Progenitor cell of endocrine pancreas (in vitro differentiated cells): ENCODE measurements around the gene ZNF184. TPM values are rescaled to one million over a fixed set of nuclear protein-coding genes. Genes with fewer than 3 reads are reported as not detected.

ENCODE experiments used
- DNase-seq: peaks from one replicate; pipeline ENCODE4 v3.0.0; 2021; ENCODE audit warnings: low spot score; ENCODE audit not compliant: unreplicated experiment
- H3K27ac Mint-ChIP-seq: 2 replicates; pipeline ENCODE4 v1.8.0; 2021; ENCODE audit warnings: mild to moderate bottlenecking, moderate library complexity, mixed read lengths
- H3K27me3 Mint-ChIP-seq: 2 replicates; pipeline ENCODE4 v1.8.0; 2021; ENCODE audit warnings: mixed read lengths
- H3K36me3 Mint-ChIP-seq: 2 replicates; pipeline ENCODE4 v1.8.0; 2022; ENCODE audit warnings: mixed read lengths; ENCODE audit not compliant: insufficient read depth
- H3K4me1 Mint-ChIP-seq: 2 replicates; pipeline ENCODE4 v1.8.0; 2021; ENCODE audit warnings: low read depth, mixed read lengths
- H3K4me3 Mint-ChIP-seq: 2 replicates; pipeline ENCODE4 v1.8.0; 2021; ENCODE audit warnings: low read depth, mild to moderate bottlenecking, moderate library complexity, mixed read lengths
- H3K9me3 Mint-ChIP-seq: 2 replicates; pipeline ENCODE4 v1.8.0; 2021; ENCODE audit warnings: low read depth, mixed read lengths
- CTCF ChIP-seq: fragments of 200-600 bp; sonication (generic); IDR thresholded peaks from one replicate; pipeline ENCODE4 v1.5.0; 2021; ENCODE audit warnings: antibody characterized with exemption, mild to moderate bottlenecking; ENCODE audit not compliant: unreplicated experiment
- total RNA-seq: library from RNA; stranded (reverse); gene quantifications from 2 replicates; pipeline ENCODE4 v1.2.1, GENCODE V29; 2021

Gene ZNF184
- total RNA-seq, 1 donor from 2014 or later = 18.5 TPM

- H3K27me3 Mint-ChIP-seq = peaks cover 3% of the 10 kb centered on the region
- peaks cover 30% of the 10 kb centered on the region for H3K36me3 Mint-ChIP-seq
- peak overlapping the region; percentile 84 for H3K4me3 Mint-ChIP-seq
- H3K9me3 Mint-ChIP-seq = peaks cover 4% of the 10 kb centered on the region
- no peak for DNase-seq
- no peak for TF ChIP-seq CTCF
- peak overlapping the region; percentile 99 for H3K27ac Mint-ChIP-seq
- H3K4me1 Mint-ChIP-seq = peaks cover 24% of the 10 kb centered on the region
Observed at GRCh38 chr6:27472182-27472616, 706 bp downstream of the ZNF184 start.

GRCh38 chr6:27471365-27472115 lies 1.4 kb downstream of the ZNF184 start:
- Mint-ChIP-seq H3K4me1 (peaks cover 24% of the 10 kb centered on the region), H3K27ac (peak overlapping the region; percentile 99), H3K4me3 (peak overlapping the region; percentile 84), H3K36me3 (peaks cover 36% of the 10 kb centered on the region), H3K27me3 (no peaks in the 10 kb centered on the region), H3K9me3 (peaks cover 10% of the 10 kb centered on the region)
- DNase-seq = no peak
- no peak for TF ChIP-seq CTCF

GRCh38 chr6:27470023-27470422 lies 2.9 kb downstream of the ZNF184 start:
- DNase-seq = no peak
- no peaks in the 10 kb centered on the region for H3K27me3 Mint-ChIP-seq
- peaks cover 24% of the 10 kb centered on the region for H3K4me1 Mint-ChIP-seq
- no peak for TF ChIP-seq CTCF
- H3K27ac Mint-ChIP-seq = no peak overlapping the region
- H3K36me3 Mint-ChIP-seq = peaks cover 46% of the 10 kb centered on the region
- peaks cover 16% of the 10 kb centered on the region for H3K9me3 Mint-ChIP-seq
- peak overlapping the region; percentile 43 for H3K4me3 Mint-ChIP-seq

GRCh38 chr6:27468334-27468733 lies 4.6 kb downstream of the ZNF184 start:
- Mint-ChIP-seq H3K4me1 (peaks cover 24% of the 10 kb centered on the region), H3K36me3 (peaks cover 62% of the 10 kb centered on the region), H3K9me3 (peaks cover 26% of the 10 kb centered on the region), H3K27ac (peak overlapping the region; percentile 53), H3K4me3 (no peak overlapping the region), H3K27me3 (no peaks in the 10 kb centered on the region)
- TF ChIP-seq CTCF = no peak
- no peak for DNase-seq

- H3K4me3 Mint-ChIP-seq = no peak overlapping the region
- no peak for TF ChIP-seq CTCF
- H3K4me1 Mint-ChIP-seq = no peaks in the 10 kb centered on the region
- peak overlapping the region; percentile 80 for H3K27ac Mint-ChIP-seq
- H3K36me3 Mint-ChIP-seq = peaks cover 92% of the 10 kb centered on the region
- peaks cover 85% of the 10 kb centered on the region for H3K9me3 Mint-ChIP-seq
- no peak for DNase-seq
- H3K27me3 Mint-ChIP-seq = no peaks in the 10 kb centered on the region
Observed at GRCh38 chr6:27452496-27452897, 20.4 kb downstream of the ZNF184 start.
